HEK293 (cell line): ENCODE measurements around the gene CCDC150.

Source experiments
- CTCF ChIA-PET: fragments of 350-600 bp; formaldehyde crosslinking; extraction: SDS; loops from one replicate; lab custom pipeline; 2021; ENCODE audit warnings: antibody characterized with exemption; lab: Yijun Ruan, JAX
- POLR2A ChIA-PET: fragments of 300-600 bp; formaldehyde crosslinking; extraction: SDS; loops from one replicate; lab custom pipeline; 2020; ENCODE audit warnings: antibody characterized with exemption, inconsistent platforms; lab: Yijun Ruan, JAX
- H3K27ac ChIP-seq: fragments of 200-500 bp; sonication (Bioruptor generic); 2 replicates; pipeline ENCODE4 v1.5.1; 2014; ENCODE audit warnings: low read depth, low read length, control low read depth, inconsistent platforms; ENCODE audit errors: extremely low read depth
- H3K36me3 ChIP-seq, 2 experiments: fragments of 200-500 bp in 1 of 2; sonication (Bioruptor generic) in 1 of 2; 1 replicate in 1 of 2; 2 replicates in 1 of 2; pipeline ENCODE4 v1.5.1; 2014 to 2017; ENCODE audit warnings: inconsistent platforms in 2 of 2, low read length in 2 of 2; ENCODE audit not compliant: control insufficient read depth in 2 of 2, insufficient read depth in 1 of 2
- H3K4me1 ChIP-seq: fragments of 200-500 bp; sonication (Bioruptor generic); 2 replicates; pipeline ENCODE4 v1.5.1; 2014; ENCODE audit warnings: mild to moderate bottlenecking, low read length, inconsistent platforms; ENCODE audit not compliant: control insufficient read depth, insufficient read depth
- H3K4me3 ChIP-seq: 2 replicates; pipeline ENCODE4 v1.5.1; 2011; ENCODE audit warnings: low read depth, mild to moderate bottlenecking, control low read depth, low read length, moderate library complexity
- H3K9me3 ChIP-seq: fragments of 200-500 bp; sonication (Bioruptor generic); 2 replicates; pipeline ENCODE4 v1.5.1; 2014; ENCODE audit warnings: low read depth, low read length, inconsistent platforms; ENCODE audit not compliant: control insufficient read depth, insufficient read depth
- BCL11B ChIP-seq: fragments of 450-650 bp; formaldehyde crosslinking; IDR thresholded peaks from 2 replicates; pipeline ENCODE4 v1.5.1; 2016; ENCODE audit warnings: low read depth, missing biosample characterization, missing genetic modification characterization
- GLI4 ChIP-seq: fragments of 450-650 bp; formaldehyde crosslinking; IDR thresholded peaks from 2 replicates; pipeline ENCODE4 v1.5.1; 2016; ENCODE audit warnings: missing biosample characterization, missing genetic modification characterization
- GLIS2 ChIP-seq: fragments of 450-650 bp; formaldehyde crosslinking; IDR thresholded peaks from 2 replicates; pipeline ENCODE4 v1.5.1; 2016; ENCODE audit warnings: missing biosample characterization, missing genetic modification characterization
- HOXA7 ChIP-seq: sonication (generic); formaldehyde crosslinking; IDR thresholded peaks from 2 replicates; pipeline ENCODE4 v1.8.1; 2022; ENCODE audit warnings: missing genetic modification reagents, borderline replicate concordance
- KLF16 ChIP-seq: fragments of 450-650 bp; formaldehyde crosslinking; IDR thresholded peaks from 2 replicates; pipeline ENCODE4 v1.5.1; 2017; ENCODE audit warnings: missing biosample characterization, missing genetic modification characterization
- ZBTB17 ChIP-seq: fragments of 450-650 bp; formaldehyde crosslinking; IDR thresholded peaks from 2 replicates; pipeline ENCODE4 v1.5.1; 2016; ENCODE audit warnings: missing biosample characterization, missing genetic modification characterization
- ZFP41 ChIP-seq: fragments of 450-650 bp; formaldehyde crosslinking; IDR thresholded peaks from 2 replicates; pipeline ENCODE4 v1.5.1; 2016; ENCODE audit warnings: missing biosample characterization, missing genetic modification characterization, borderline replicate concordance
- ZNF16 ChIP-seq: fragments of 450-650 bp; formaldehyde crosslinking; IDR thresholded peaks from 2 replicates; pipeline ENCODE4 v1.5.1; 2016; ENCODE audit warnings: low read depth, missing biosample characterization, missing genetic modification characterization
- ZNF19 ChIP-seq: fragments of 450-650 bp; formaldehyde crosslinking; IDR thresholded peaks from 2 replicates; pipeline ENCODE4; 2016; ENCODE audit warnings: missing biosample characterization, missing genetic modification characterization, low read depth
- ZNF221 ChIP-seq: fragments of 450-650 bp; formaldehyde crosslinking; IDR thresholded peaks from 2 replicates; pipeline ENCODE4 v1.5.1; 2017; ENCODE audit warnings: missing biosample characterization, missing genetic modification characterization, borderline replicate concordance
- ZNF23 ChIP-seq: fragments of 450-650 bp; formaldehyde crosslinking; IDR thresholded peaks from 2 replicates; pipeline ENCODE4 v1.5.1; 2016; ENCODE audit warnings: missing biosample characterization, missing genetic modification characterization, borderline replicate concordance
- ZNF266 ChIP-seq: fragments of 450-650 bp; formaldehyde crosslinking; IDR thresholded peaks from 2 replicates; pipeline ENCODE4 v1.5.1; 2016; ENCODE audit warnings: missing biosample characterization, missing genetic modification characterization, low read depth
- ZNF571 ChIP-seq: fragments of 450-650 bp; formaldehyde crosslinking; IDR thresholded peaks from 2 replicates; pipeline ENCODE4 v1.5.0; 2017; ENCODE audit warnings: missing biosample characterization, missing genetic modification characterization
- ZNF623 ChIP-seq: fragments of 450-650 bp; formaldehyde crosslinking; IDR thresholded peaks from 2 replicates; pipeline ENCODE4 v1.5.1; 2016; ENCODE audit warnings: missing biosample characterization, missing genetic modification characterization
- ZNF670 ChIP-seq: fragments of 450-650 bp; formaldehyde crosslinking; IDR thresholded peaks from 2 replicates; pipeline ENCODE4 v1.5.1; 2016; ENCODE audit warnings: missing biosample characterization, missing genetic modification characterization, low read depth
- ZNF677 ChIP-seq: fragments of 450-650 bp; IDR thresholded peaks from 2 replicates; pipeline ENCODE4 v1.5.0; 2018; ENCODE audit warnings: missing biosample characterization, mild to moderate bottlenecking, missing genetic modification characterization, moderate library complexity
- ZSCAN16 ChIP-seq: fragments of 450-650 bp; formaldehyde crosslinking; IDR thresholded peaks from 2 replicates; pipeline ENCODE4 v1.5.1; 2016; ENCODE audit warnings: missing biosample characterization, missing genetic modification characterization
- TF ChIP-seq, protein P1 (sequence below): fragments of 450-650 bp; formaldehyde crosslinking; IDR thresholded peaks from 2 replicates; pipeline ENCODE4 v1.5.1; 2016; ENCODE audit warnings: missing biosample characterization, missing genetic modification characterization
- TF ChIP-seq, protein P2 (sequence below): fragments of 450-650 bp; formaldehyde crosslinking; IDR thresholded peaks from 2 replicates; pipeline ENCODE4 v1.5.1; 2016; ENCODE audit warnings: missing biosample characterization, missing genetic modification characterization

Gene CCDC150

GRCh38 chr2:196719110-196719872 lies 79.8 kb downstream of the CCDC150 start:
- H3K9me3 ChIP-seq, result no peaks in the 10 kb centered on the region
- H3K4me1 ChIP-seq, result no peaks in the 10 kb centered on the region
- H3K4me3 ChIP-seq, result no peak overlapping the region
- CTCF ChIA-PET, result interaction anchor here (0.7 to 1.6 kb wide), 2 partner anchors 32 to 1031 kb away, joined by 3 to 6 read pairs; no protein-coding TSS in a partner anchor
- no peak overlapping the region for H3K27ac ChIP-seq
- H3K36me3 ChIP-seq, result peaks cover 29 to 36% of the 10 kb centered on the region in 2 experiments
- TF ChIP-seq GLIS2 (tag by site-specific recombination), result no peak
- no peak for TF ChIP-seq ZNF221 (tag by site-specific recombination)
- no peak for TF ChIP-seq ZNF16 (tag by site-specific recombination)
- TF ChIP-seq, all 188 proteins: peak for 0
- POLR2A ChIA-PET, result no interaction called here

DNA sequence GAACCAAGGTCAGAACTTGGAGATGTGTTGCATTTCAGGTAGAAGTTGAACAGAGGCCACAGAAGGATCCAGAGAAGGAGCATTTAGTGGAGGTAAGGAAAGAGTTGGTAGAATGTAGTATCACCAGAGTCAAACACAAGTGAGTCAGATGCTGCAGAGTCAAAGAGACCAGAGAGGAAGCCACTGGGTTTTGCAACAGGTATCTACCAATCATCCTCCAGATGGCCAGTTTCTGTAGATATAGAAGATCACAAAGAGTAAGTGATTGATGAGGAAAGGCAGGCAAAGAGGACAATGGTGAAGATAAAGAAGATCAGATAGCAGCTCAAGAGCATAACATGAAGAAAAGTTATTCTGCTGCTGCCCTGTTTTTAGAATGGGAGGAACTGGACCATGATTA lies 84.1 kb downstream of the CCDC150 start:
- no peak for TF ChIP-seq ZNF23
- CTCF ChIA-PET, result no interaction called here

DNA sequence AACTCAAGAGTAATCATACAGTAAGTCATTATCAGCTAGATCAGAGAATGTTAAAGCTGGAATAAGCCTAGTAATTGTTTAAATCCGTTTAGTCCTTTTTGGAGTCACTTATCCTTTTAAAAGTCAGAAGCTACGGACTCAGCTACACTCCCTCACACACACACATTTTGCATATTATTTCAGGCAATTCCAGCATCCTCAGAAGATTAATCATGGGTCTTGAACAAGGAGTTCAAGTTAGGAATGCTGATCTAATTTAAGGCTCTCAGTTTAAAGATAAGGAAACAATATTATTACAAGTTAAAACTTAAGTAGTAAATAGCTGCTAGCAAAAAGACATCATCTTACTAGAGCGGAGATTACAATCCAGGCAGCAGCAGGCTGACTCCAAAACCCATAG lies 85.7 kb downstream of the CCDC150 start:
- H3K27ac ChIP-seq, result no peak overlapping the region
- ChIA-PET CTCF (no interaction called here), POLR2A (no interaction called here)
- H3K4me1 ChIP-seq, result no peaks in the 10 kb centered on the region
- no peak overlapping the region for H3K4me3 ChIP-seq
- H3K36me3 ChIP-seq, result peaks cover 33 to 91% of the 10 kb centered on the region in 2 experiments
- TF ChIP-seq ZBTB17 (tag by site-specific recombination), result no peak
- no peak for TF ChIP-seq ZFP41 (tag by site-specific recombination)
- no peak for TF ChIP-seq ZNF670 (tag by site-specific recombination)
- TF ChIP-seq HOXA7, result no peak
- no peak for TF ChIP-seq ZNF266 (tag by site-specific recombination)
- TF ChIP-seq ZNF623, result no peak
- TF ChIP-seq, protein P1, sequence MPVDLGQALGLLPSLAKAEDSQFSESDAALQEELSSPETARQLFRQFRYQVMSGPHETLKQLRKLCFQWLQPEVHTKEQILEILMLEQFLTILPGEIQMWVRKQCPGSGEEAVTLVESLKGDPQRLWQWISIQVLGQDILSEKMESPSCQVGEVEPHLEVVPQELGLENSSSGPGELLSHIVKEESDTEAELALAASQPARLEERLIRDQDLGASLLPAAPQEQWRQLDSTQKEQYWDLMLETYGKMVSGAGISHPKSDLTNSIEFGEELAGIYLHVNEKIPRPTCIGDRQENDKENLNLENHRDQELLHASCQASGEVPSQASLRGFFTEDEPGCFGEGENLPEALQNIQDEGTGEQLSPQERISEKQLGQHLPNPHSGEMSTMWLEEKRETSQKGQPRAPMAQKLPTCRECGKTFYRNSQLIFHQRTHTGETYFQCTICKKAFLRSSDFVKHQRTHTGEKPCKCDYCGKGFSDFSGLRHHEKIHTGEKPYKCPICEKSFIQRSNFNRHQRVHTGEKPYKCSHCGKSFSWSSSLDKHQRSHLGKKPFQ (tag by site-specific recombination), result no peak
- TF ChIP-seq ZNF677 (tag by site-specific recombination), result no peak
- TF ChIP-seq ZNF571 (tag by site-specific recombination), result no peak
- TF ChIP-seq KLF16 (tag by site-specific recombination), result no peak
- TF ChIP-seq ZNF19 (tag by site-specific recombination), result no peak
- no peak for TF ChIP-seq GLI4 (tag by site-specific recombination)
- no peak for TF ChIP-seq ZSCAN16
- TF ChIP-seq, protein P2, sequence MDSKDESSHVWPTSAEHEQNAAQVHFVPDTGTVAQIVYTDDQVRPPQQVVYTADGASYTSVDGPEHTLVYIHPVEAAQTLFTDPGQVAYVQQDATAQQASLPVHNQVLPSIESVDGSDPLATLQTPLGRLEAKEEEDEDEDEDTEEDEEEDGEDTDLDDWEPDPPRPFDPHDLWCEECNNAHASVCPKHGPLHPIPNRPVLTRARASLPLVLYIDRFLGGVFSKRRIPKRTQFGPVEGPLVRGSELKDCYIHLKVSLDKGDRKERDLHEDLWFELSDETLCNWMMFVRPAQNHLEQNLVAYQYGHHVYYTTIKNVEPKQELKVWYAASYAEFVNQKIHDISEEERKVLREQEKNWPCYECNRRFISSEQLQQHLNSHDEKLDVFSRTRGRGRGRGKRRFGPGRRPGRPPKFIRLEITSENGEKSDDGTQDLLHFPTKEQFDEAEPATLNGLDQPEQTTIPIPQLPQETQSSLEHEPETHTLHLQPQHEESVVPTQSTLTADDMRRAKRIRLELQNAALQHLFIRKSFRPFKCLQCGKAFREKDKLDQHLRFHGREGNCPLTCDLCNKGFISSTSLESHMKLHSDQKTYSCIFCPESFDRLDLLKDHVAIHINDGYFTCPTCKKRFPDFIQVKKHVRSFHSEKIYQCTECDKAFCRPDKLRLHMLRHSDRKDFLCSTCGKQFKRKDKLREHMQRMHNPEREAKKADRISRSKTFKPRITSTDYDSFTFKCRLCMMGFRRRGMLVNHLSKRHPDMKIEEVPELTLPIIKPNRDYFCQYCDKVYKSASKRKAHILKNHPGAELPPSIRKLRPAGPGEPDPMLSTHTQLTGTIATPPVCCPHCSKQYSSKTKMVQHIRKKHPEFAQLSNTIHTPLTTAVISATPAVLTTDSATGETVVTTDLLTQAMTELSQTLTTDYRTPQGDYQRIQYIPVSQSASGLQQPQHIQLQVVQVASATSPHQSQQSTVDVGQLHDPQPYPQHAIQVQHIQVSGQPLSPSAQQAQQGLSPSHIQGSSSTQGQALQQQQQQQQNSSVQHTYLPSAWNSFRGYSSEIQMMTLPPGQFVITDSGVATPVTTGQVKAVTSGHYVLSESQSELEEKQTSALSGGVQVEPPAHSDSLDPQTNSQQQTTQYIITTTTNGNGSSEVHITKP (tag by site-specific recombination), result no peak
- no peak for TF ChIP-seq BCL11B (tag by site-specific recombination)
- TF ChIP-seq, all 188 proteins: peak for 0
- no peaks in the 10 kb centered on the region for H3K9me3 ChIP-seq

More for the DNA sequence above, 84.1 kb downstream of the CCDC150 start:
- H3K9me3 ChIP-seq, result no peaks in the 10 kb centered on the region
- H3K4me3 ChIP-seq, result no peak overlapping the region
- peaks cover 33 to 75% of the 10 kb centered on the region in 2 experiments for H3K36me3 ChIP-seq
- no peaks in the 10 kb centered on the region for H3K4me1 ChIP-seq
- no peak overlapping the region for H3K27ac ChIP-seq
- POLR2A ChIA-PET, result no interaction called here
